GM19463 (cell line): Measurements from ENCODE around the gene SERPINB5.
A peak's percentile ranks its signal among the peaks of the same experiment; 100 is the strongest.
"Not testable (repeated sequence)": the region's sequence is repeated elsewhere in the genome, so short reads cannot be mapped to it uniquely, and the experiment has no call there.

Experiments used
- ATAC-seq: cut with Tn5 transposase; IDR thresholded peaks from one replicate; pipeline ENCODE4 v1.9.1; 2021; ENCODE audit warnings: mild to moderate bottlenecking, moderate library complexity; ENCODE audit not compliant: unreplicated experiment

Gene SERPINB5

GRCh38 chr18:63476668-63477067 lies at the start of gene SERPINB5:
Gene SERPINB5 (plus strand): TSS chr18:63476958. CDS start chr18:63484429, 7,471 bp downstream.
- no peak for ATAC-seq

GRCh38 chr18:63427558-63427957 lies 49.2 kb upstream of the SERPINB5 start:
- no peak for ATAC-seq

GRCh38 chr18:63430526-63430925 lies 46.2 kb upstream of the SERPINB5 start:
- ATAC-seq: no peak

DNA sequence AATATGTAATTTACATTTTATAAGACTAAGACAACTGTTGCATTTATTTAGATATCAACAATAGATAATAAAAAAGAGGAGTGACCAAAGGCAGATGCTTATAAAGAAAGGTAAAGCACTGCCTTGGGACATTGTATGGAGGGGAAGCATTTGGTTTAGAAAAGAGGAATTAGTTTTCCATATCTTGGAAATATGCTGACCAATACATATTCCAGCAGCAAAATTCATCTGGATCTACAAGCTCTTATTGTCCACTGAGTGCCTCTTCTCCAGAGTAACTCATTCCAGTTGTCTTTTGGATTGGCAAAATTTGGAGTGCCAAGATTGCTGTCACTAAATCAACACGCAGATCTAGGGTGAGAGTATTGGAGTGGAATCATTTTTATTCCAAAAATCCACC lies 45.6 kb upstream of the SERPINB5 start:
- ATAC-seq: no peak

DNA sequence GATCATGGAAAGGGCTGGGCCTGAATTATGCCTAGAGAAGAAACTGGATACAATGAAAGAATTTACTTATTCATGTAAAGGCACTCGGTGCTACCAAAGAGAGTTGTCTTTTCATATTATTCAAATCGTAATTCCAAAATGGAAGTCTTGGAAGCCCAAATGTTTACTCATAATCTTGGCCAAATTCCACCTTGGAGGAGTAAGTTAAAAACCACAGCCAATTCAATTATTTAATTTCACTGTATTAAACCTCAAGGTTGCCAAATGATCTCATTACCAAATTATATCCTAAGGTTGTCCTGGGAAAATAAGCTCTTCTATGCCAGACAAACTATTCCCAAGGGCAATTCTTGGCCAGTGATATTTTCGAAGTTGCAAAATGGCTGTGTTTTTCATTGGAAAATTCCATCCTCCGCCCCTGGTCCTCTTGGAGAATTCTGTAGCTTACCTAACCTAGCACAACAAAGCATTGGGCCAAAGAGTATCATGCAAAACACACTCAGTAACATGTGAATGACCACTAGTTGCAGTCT lies 43.4 kb upstream of the SERPINB5 start:
- ATAC-seq: no peak

DNA sequence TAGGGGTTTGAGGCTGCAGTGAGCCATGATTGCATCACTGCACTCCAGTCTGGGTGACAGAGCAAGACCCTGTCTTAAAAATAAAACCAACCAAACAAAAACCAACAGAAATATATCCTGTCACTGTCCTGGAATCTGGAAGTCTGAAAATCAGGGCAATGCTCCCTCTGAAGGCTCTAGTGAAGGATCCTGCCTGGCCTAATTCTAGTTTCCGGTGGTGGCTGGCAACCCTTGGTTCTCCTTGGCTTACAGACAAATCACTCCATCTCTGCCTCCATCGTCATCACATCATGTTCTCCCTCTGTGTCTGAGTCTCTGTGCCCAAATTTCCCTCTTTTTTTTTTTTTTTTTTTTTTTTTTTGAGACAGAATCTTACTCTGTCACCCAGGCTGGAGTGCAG lies 38.6 kb upstream of the SERPINB5 start:
- no peak for ATAC-seq

DNA sequence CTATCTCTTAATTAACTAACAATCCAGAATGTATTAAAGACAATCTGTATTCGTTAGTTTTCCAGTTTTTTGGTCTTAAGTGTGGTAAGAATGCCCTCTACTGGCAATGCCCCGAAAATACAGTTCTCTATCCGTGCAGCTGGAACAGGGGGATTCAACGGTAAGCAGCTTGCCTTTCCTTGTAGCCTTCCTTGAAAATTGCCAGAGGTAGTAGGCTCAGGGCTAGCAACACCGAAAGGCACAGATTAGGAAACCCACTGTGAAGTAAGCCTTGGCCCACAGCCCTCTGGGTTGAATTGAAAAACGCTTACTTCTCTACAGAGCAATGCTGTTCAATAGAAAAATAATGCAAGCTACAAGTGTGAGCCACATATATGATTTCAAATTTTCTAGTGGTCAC lies 37.4 kb upstream of the SERPINB5 start:
- ATAC-seq: peak; percentile 53

GRCh38 chr18:63440219-63440618 lies 36.5 kb upstream of the SERPINB5 start:
- no peak for ATAC-seq

- ATAC-seq: no peak
These were observed 35.9 kb upstream of the SERPINB5 start for GRCh38 chr18:63440881-63441280.

DNA sequence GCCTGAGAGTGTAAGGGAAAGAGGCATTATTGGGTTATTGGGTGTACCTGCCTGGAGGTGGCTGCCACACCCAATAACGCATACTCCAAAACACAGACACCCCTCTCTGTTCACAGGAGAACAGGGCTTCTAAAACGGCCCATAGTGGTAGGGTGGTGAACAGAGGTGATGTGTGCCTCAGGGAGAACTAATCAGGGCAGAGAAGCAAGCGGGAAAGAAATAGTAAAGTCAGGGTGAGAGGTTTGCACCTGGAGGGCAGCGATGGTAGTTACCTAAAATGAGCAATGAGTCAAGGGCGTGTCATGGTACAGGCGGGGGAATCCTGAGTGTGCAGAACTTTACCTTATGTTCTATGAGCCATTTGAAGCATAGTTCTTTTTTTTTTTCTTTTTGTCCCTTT lies 32.9 kb upstream of the SERPINB5 start:
- ATAC-seq: no peak

- ATAC-seq: no peak
These were observed 32.2 kb upstream of the SERPINB5 start for GRCh38 chr18:63444580-63444979.

- ATAC-seq: no peak
These were observed 31.7 kb upstream of the SERPINB5 start for GRCh38 chr18:63445037-63445436.

GRCh38 chr18:63446266-63446665 lies 30.5 kb upstream of the SERPINB5 start:
- ATAC-seq: no peak

- ATAC-seq: no peak
These were observed 29.7 kb upstream of the SERPINB5 start for GRCh38 chr18:63447066-63447465.

DNA sequence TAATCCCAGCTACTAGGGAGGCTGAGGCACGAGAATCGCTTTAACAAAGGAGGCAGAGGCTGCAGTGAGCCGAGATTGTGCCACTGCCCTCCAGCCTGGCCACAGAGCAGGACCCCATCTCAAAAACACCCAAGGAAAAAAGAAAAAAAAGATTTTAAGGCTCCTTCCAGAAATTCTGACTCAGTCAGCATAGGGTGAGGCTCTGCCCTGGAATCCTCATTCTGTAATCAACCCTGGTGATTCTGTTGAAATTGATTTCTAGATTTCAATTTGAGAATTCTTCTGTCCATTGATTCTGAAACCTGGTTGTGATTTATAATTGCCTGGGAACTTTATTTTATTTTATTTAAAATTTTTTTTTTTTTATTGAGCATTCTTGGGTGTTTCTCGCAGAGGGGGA lies 27.3 kb upstream of the SERPINB5 start:
- no peak for ATAC-seq

- ATAC-seq: no peak
These were observed 24.7 kb upstream of the SERPINB5 start for GRCh38 chr18:63451799-63452660.

GRCh38 chr18:63452751-63453150 lies 24.0 kb upstream of the SERPINB5 start:
- not testable (repeated sequence) for ATAC-seq

DNA sequence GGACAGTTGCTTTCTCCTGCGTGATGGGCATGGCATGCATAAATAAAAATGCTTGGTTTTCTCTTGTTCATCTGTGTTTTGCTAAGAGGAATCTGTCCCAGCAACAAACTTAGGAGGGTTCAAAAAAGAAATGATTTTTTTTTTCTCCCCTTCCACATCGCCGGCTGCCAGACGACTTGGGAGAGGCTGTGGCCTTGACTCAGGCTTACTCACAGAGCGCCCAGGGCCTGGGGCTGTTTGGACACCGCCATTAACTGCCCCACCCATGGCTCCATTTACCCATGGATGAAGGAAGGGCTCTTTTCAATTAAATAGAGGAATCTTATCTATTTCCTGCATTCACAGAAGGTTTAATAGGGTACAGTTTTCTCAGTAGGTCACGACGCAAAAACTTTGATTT lies 22.3 kb upstream of the SERPINB5 start:
- ATAC-seq: no peak

DNA sequence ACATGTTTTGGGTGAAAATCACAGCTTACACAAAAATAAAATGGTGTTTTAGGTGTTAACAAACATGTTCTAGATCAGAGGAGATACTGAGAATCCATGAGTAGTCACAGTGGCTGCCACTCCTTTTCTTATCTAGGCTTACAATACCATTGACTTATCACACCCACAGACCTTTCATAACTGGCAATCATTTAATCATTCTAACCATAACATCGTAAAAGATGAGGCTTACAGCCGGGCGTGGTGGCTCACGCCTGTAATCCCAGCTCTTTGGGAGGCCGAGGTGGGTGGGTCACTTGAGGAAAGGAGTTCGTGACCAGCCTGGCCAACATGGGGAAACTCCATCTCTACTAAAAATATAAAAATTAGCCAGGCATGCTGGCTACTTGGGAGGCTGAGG lies 18.8 kb upstream of the SERPINB5 start:
- ATAC-seq: no peak

DNA sequence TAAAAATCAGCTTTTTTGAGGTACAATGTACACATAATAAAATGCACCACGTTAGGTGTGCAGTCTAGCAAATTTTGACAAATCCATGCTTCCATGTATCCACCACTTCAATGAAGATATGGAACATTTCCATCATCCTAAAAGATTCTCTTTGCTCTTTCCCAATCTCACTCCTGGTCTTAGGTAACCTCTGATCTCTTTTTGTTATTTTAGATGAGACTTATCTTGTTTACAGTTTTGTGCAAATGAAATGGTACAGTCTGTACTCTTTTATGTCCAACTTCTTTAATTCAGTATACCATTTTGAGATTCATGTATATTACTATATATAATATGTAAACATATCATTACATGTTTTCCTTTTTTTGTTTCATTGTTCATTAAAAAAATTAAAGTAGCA lies 16.3 kb upstream of the SERPINB5 start:
- ATAC-seq: no peak

- ATAC-seq: no peak
These were observed 12.3 kb upstream of the SERPINB5 start for GRCh38 chr18:63464434-63464833.

- ATAC-seq: no peak
These were observed 11.7 kb upstream of the SERPINB5 start for GRCh38 chr18:63465059-63465458.

GRCh38 chr18:63467699-63468098 lies 9.1 kb upstream of the SERPINB5 start:
- no peak for ATAC-seq
